Measurements from ENCODE around the gene OR8D4.

GRCh38 chr11:123885570-123885969 is 16.4 kb upstream of the OR8D4 start, which contains the start of gene TMEM225:
- TF ChIP-seq EZH2 (IDR thresholded peaks at IDR 0.05; ENCODE audit: insufficient read depth, poor library complexity, severe bottlenecking) = no peak
- no peak for TF ChIP-seq EZH2phosphoT487 (IDR thresholded peaks at IDR 0.05; ENCODE audit: insufficient read depth, low read depth)
